HL-60/S4 treated with phorbol 12-myristate 13-acetate at 8.2 ng/mL for 4 days and 3 days (cell line): Measurements from ENCODE around the gene ROR1.
"Not testable (repeated sequence)": the region's sequence is repeated elsewhere in the genome, so short reads cannot be mapped to it uniquely, and the experiment has no call there.

Experiments used
- in situ Hi-C: fragments of 300-500 bp; cut with MboI; formaldehyde crosslinking; loops from 2 replicates; pipeline ENCODE4 v1.15.0; 2022; ENCODE audit warnings: low sequenced_read_pairs

Gene ROR1

GRCh38 chr1:64077281-64077940 is 303.6 kb downstream of the ROR1 start:
- in situ Hi-C loops: no loop called here

GRCh38 chr1:64080941-64081562 is 307.2 kb downstream of the ROR1 start:
- in situ Hi-C loops: no loop called here

GRCh38 chr1:64082459-64082858 is 308.6 kb downstream of the ROR1 start:
- in situ Hi-C loops: no loop called here

- in situ Hi-C loops: no loop called here
These were observed 310.6 kb downstream of the ROR1 start for GRCh38 chr1:64084451-64084850.

- in situ Hi-C loops: no loop called here
These were observed 314.0 kb downstream of the ROR1 start for GRCh38 chr1:64087768-64088167.

- in situ Hi-C loops: no loop called here
These were observed 316.6 kb downstream of the ROR1 start for GRCh38 chr1:64090436-64090835.

GRCh38 chr1:64092851-64093371 is 319.1 kb downstream of the ROR1 start:
- in situ Hi-C loops: no loop called here

GRCh38 chr1:64093941-64094340 is 320.1 kb downstream of the ROR1 start:
- in situ Hi-C loops: no loop called here

- in situ Hi-C loops: no loop called here
These were observed 322.0 kb downstream of the ROR1 start for GRCh38 chr1:64095832-64096231.

GRCh38 chr1:64097859-64098258 is 324.0 kb downstream of the ROR1 start:
- in situ Hi-C loops: no loop called here

GRCh38 chr1:64098436-64098835 is 324.6 kb downstream of the ROR1 start:
- in situ Hi-C loops: no loop called here

- in situ Hi-C loops: no loop called here
These were observed 325.2 kb downstream of the ROR1 start for GRCh38 chr1:64098846-64099582.

GRCh38 chr1:64100791-64101190 is 327.0 kb downstream of the ROR1 start:
- in situ Hi-C loops: no loop called here

- in situ Hi-C loops: not testable (repeated sequence)
These were observed 330.8 kb downstream of the ROR1 start for GRCh38 chr1:64104585-64104984.

GRCh38 chr1:64107118-64107519 is 333.3 kb downstream of the ROR1 start:
- in situ Hi-C loops: no loop called here

- in situ Hi-C loops: no loop called here
These were observed 333.8 kb downstream of the ROR1 start for GRCh38 chr1:64107632-64108031.

GRCh38 chr1:64110924-64111777 is 337.3 kb downstream of the ROR1 start:
- in situ Hi-C loops: no loop called here

GRCh38 chr1:64111787-64112186 is 338.0 kb downstream of the ROR1 start:
- in situ Hi-C loops: no loop called here

- in situ Hi-C loops: no loop called here
These were observed 338.5 kb downstream of the ROR1 start for GRCh38 chr1:64112281-64112680.

- in situ Hi-C loops: no loop called here
These were observed 340.3 kb downstream of the ROR1 start for GRCh38 chr1:64114012-64114525.

- in situ Hi-C loops: no loop called here
These were observed 342.7 kb downstream of the ROR1 start for GRCh38 chr1:64116537-64116936.
